MM.1S (cell line): Measurements from ENCODE around the gene DCTN3.

Source experiments
- DNase-seq: peaks from one replicate; pipeline ENCODE4 v3.0.0-alpha.2; 2015
- H2AFZ ChIP-seq: fragments of 300-600 bp; sonication (generic); 2 replicates; pipeline ENCODE4 v1.6.0; 2016; ENCODE audit warnings: antibody characterized with exemption, low read length
- H3F3A ChIP-seq: fragments of 300-600 bp; sonication (generic); 2 replicates; pipeline ENCODE4 v1.6.1; 2016; ENCODE audit warnings: mild to moderate bottlenecking, antibody characterized with exemption, low read length, moderate library complexity, mixed read lengths; ENCODE audit not compliant: insufficient read depth
- H3K27ac ChIP-seq: fragments of 300-600 bp; sonication (generic); 2 replicates; pipeline ENCODE4 v1.5.1; 2016; ENCODE audit warnings: mild to moderate bottlenecking, low read length
- H3K27me3 ChIP-seq: fragments of 300-600 bp; sonication (generic); replicated peaks from 2 replicates; pipeline ENCODE4 v1.6.0; 2016; ENCODE audit warnings: low read length; ENCODE audit not compliant: insufficient read depth
- H3K36me3 ChIP-seq: fragments of 300-600 bp; sonication (generic); replicated peaks from 2 replicates; pipeline ENCODE4 v1.6.1; 2016; ENCODE audit warnings: mild to moderate bottlenecking, low read length, mixed read lengths; ENCODE audit not compliant: insufficient read depth
- H3K4me1 ChIP-seq: fragments of 300-600 bp; sonication (generic); 2 replicates; pipeline ENCODE4 v1.6.1; 2016; ENCODE audit warnings: low read length, mixed read lengths
- H3K4me2 ChIP-seq: fragments of 300-600 bp; sonication (generic); 2 replicates; pipeline ENCODE4 v1.6.0; 2016; ENCODE audit warnings: low read depth, low read length
- H3K4me3 ChIP-seq: fragments of 300-600 bp; sonication (generic); 2 replicates; pipeline ENCODE4 v1.5.1; 2016; ENCODE audit warnings: low read length, mixed read lengths
- H3K79me2 ChIP-seq: fragments of 300-600 bp; sonication (generic); 2 replicates; pipeline ENCODE4 v1.6.1; 2016; ENCODE audit warnings: mixed run types, low read length, mixed read lengths
- H3K9ac ChIP-seq: fragments of 300-600 bp; sonication (generic); 2 replicates; pipeline ENCODE4 v1.6.1; 2016; ENCODE audit warnings: low read length, mixed read lengths
- H3K9me2 ChIP-seq: fragments of 300-600 bp; sonication (generic); replicated peaks from 2 replicates; pipeline ENCODE4 v1.6.1; 2016; ENCODE audit warnings: mild to moderate bottlenecking, low read length, mixed read lengths; ENCODE audit not compliant: insufficient read depth
- H3K9me3 ChIP-seq: fragments of 300-600 bp; sonication (generic); replicated peaks from 2 replicates; pipeline ENCODE4 v1.6.1; 2016; ENCODE audit warnings: mild to moderate bottlenecking, low read length, mixed read lengths; ENCODE audit not compliant: insufficient read depth
- H4K20me1 ChIP-seq: fragments of 300-600 bp; sonication (generic); 2 replicates; pipeline ENCODE4 v1.6.1; 2016; ENCODE audit warnings: mild to moderate bottlenecking, low read length, moderate library complexity, mixed read lengths; ENCODE audit not compliant: insufficient read depth
- CTCF ChIP-seq: fragments of 300-600 bp; sonication (generic); IDR thresholded peaks from 2 replicates; pipeline ENCODE4 v1.5.1; 2016; ENCODE audit warnings: antibody characterized with exemption, low read length, mixed read lengths
- EZH2 ChIP-seq: fragments of 300-600 bp; sonication (generic); optimal IDR thresholded peaks from 2 replicates; pipeline ENCODE3; 2017; ENCODE audit warnings: low read depth, mild to moderate bottlenecking, antibody characterized with exemption, low read length, mixed read lengths
- EZH2phosphoT487 ChIP-seq: fragments of 300-600 bp; sonication (generic); IDR thresholded peaks from 2 replicates; pipeline ENCODE4 v1.6.1; 2018; ENCODE audit warnings: antibody characterized with exemption, low read length

Gene DCTN3

DNA sequence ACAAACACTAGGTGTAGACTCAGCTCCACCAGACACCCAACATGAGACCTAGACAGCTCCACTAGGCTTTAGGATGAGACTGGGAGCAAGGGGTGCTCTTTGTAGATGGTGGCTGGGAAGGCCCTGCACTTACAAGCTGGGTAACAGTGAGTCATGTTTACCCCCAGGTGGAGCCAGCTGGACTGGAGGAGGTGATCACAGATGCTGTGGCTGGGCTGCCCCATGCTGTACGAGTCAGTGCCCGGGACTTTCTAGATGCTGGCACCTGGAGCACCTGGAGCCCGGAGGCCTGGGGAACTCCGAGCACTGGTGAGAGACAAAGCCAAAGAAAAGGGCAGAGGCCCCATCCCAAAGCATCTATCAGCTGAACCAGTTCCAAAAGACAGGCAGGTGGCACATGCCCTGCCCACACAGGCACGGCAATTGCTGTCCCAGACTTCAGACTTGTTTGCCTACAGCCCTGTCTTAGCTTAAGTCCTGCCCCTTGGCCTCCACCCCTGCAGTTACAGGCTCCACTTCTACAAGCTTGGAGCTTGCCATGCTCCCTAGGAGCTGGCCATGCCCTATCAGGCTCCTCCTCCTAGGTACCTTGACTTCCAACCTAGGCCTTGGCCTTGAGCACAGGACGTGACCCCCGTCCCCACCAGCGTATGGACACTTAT is 39.4 kb upstream of the DCTN3 start:
- peak; percentile 7 for DNase-seq
- peaks cover 4% of the 10 kb centered on the region for H3F3A ChIP-seq
- no peaks in the 10 kb centered on the region for H3K36me3 ChIP-seq
- no peaks in the 10 kb centered on the region for H4K20me1 ChIP-seq
- H3K9ac ChIP-seq = no peak overlapping the region
- H3K79me2 ChIP-seq = no peaks in the 10 kb centered on the region
- H3K4me2 ChIP-seq = no peak overlapping the region
- H3K27me3 ChIP-seq = no peaks in the 10 kb centered on the region
- no peaks in the 10 kb centered on the region for H3K9me3 ChIP-seq
- H2AFZ ChIP-seq = no peak overlapping the region
- TF ChIP-seq EZH2phosphoT487 (no peak), EZH2 (no peak), CTCF (no peak)
- H3K4me3 ChIP-seq = no peak overlapping the region
- no peak overlapping the region for H3K27ac ChIP-seq
- no peaks in the 10 kb centered on the region for H3K9me2 ChIP-seq
- peaks cover 4% of the 10 kb centered on the region; the same call in 1 of the 2 replicates for H3K4me1 ChIP-seq

GRCh38 chr9:34658461-34658860 is 38.2 kb upstream of the DCTN3 start:
- Histone ChIP-seq H4K20me1 (no peaks in the 10 kb centered on the region), H3K4me2 (no peak overlapping the region), H3K9me3 (no peaks in the 10 kb centered on the region), H3K36me3 (no peaks in the 10 kb centered on the region), H3K9ac (no peak overlapping the region), H3K27ac (no peak overlapping the region), H3K79me2 (no peaks in the 10 kb centered on the region), H3F3A (no peaks in the 10 kb centered on the region), H3K27me3 (no peaks in the 10 kb centered on the region), H3K4me3 (no peak overlapping the region), H2AFZ (no peak overlapping the region), H3K9me2 (no peaks in the 10 kb centered on the region), H3K4me1 (no peaks in the 10 kb centered on the region)
- TF ChIP-seq EZH2phosphoT487 (no peak), EZH2 (no peak), CTCF (no peak)
- DNase-seq = no peak

DNA sequence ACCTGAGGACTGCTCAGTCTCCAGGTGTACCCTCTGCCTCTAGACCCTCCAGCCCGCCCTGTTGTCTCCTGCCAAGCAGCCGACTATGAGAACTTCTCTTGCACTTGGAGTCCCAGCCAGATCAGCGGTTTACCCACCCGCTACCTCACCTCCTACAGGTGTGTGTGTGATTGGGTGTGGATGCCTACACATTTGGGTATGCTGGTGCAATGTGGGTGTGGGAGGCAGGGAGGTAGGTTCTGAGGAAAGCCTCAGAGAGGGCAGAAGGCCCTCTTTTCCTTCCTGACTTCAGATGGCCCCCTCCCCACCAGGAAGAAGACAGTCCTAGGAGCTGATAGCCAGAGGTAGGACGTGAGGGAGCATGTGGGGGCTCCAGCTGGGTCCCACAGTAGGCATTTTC is 36.7 kb upstream of the DCTN3 start:
- H3F3A ChIP-seq = no peaks in the 10 kb centered on the region
- no peak for DNase-seq
- H3K27me3 ChIP-seq = no peaks in the 10 kb centered on the region
- H3K27ac ChIP-seq = no peak overlapping the region
- H2AFZ ChIP-seq = no peak overlapping the region
- no peak for TF ChIP-seq EZH2
- TF ChIP-seq EZH2phosphoT487 = no peak
- TF ChIP-seq CTCF = no peak
- H3K4me2 ChIP-seq = no peak overlapping the region
- no peak overlapping the region for H3K4me3 ChIP-seq
- no peaks in the 10 kb centered on the region for H3K9me3 ChIP-seq
- H3K9me2 ChIP-seq = no peaks in the 10 kb centered on the region
- H4K20me1 ChIP-seq = no peaks in the 10 kb centered on the region
- no peak overlapping the region for H3K9ac ChIP-seq
- no peaks in the 10 kb centered on the region for H3K79me2 ChIP-seq
- no peaks in the 10 kb centered on the region for H3K4me1 ChIP-seq
- H3K36me3 ChIP-seq = no peaks in the 10 kb centered on the region
